Measurements from ENCODE around the gene PLD4.
"Not testable (repeated sequence)": the region's sequence is repeated elsewhere in the genome, so short reads cannot be mapped to it uniquely, and the experiment has no call there.

PLD4 gene

GRCh38 chr14:104900639-104901512 is 23.8 kb upstream of the PLD4 start:
- DNase-seq, result no peak

DNA sequence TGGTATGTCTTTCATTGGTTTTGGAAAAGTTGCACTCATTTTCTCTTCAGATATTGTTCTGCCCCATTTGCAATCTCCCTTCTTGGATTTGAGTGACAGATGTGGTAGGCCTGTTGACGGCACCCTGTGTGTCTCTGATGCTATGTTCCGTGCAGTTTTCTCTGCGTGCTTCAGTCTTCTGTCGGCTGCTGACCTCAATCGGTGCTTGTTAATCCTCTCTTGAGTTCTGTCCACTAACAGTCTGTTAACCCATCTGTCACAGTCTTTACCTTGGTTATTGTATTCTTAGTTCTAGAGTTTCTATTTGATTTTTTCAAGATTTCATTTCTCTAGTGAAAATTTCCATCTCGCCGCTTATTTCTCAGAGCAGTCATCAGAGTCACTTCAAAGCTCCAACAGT is 20.7 kb upstream of the PLD4 start:
- DNase-seq, result no peak

- DNase-seq, result not testable (repeated sequence)
Observed at GRCh38 chr14:104904650-104905578, 19.8 kb upstream of the PLD4 start.

DNA sequence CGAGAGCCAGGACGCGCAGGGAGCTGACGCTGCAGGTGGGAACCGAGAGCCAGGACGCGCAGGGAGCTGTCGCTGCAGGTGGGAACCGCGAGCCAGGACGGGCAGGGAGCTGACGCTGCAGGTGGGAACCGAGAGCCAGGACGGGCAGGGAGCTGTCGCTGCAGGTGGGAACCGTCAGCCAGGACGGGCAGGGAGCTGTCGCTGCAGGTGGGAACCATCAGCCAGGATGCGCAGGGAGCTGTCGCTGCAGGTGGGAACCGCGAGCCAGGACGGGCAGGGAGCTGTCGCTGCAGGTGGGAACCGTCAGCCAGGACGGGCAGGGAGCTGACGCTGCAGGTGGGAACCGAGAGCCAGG is 19.1 kb upstream of the PLD4 start:
- DNase-seq, result not testable (repeated sequence)

DNA sequence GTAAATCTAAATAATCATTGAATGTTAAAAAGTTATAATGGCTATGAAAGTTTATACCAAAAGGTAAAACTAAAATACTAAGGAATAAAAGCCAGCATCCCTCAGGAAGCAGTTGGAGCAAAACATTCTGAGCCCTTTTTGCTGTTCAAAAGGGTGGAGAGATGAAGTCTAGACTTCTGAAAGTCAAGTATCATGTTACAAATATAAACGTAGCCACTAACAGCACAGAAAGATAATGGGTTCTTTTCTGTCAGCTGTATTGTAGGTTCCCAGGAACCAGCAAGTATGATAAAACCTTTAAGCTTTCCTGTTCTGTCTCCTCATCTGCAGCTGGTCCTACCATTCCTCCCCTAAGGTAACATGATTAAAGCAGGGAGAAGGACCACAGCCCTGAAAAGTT is 16.4 kb upstream of the PLD4 start:
- no peak for DNase-seq

GRCh38 chr14:104912053-104912452 is 12.6 kb upstream of the PLD4 start:
- DNase-seq, result no peak

DNA sequence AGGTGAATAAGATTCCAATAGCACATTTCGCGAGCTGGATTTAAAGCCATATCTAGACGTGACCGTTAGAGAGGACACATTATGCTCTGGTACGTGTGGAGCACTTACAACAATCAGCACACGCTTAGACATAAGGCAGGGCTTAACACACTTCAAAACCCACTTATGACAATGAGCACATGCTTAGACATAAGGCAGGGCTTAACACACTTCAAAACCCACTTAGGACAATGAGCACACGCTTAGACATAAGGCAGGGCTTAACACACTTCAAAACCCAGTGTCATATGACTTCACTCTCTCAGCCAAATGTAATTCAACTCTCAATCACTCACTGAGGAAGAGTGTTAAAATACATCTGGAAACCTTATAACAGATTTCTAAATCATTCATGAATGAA is 11.2 kb upstream of the PLD4 start:
- DNase-seq, result no peak

GRCh38 chr14:104917116-104917515 is 7.6 kb upstream of the PLD4 start:
- no peak for DNase-seq

GRCh38 chr14:104917993-104918392 is 6.7 kb upstream of the PLD4 start:
- no peak for DNase-seq

GRCh38 chr14:104919152-104919992 is 5.3 kb upstream of the PLD4 start:
- not testable (repeated sequence) for DNase-seq

DNA sequence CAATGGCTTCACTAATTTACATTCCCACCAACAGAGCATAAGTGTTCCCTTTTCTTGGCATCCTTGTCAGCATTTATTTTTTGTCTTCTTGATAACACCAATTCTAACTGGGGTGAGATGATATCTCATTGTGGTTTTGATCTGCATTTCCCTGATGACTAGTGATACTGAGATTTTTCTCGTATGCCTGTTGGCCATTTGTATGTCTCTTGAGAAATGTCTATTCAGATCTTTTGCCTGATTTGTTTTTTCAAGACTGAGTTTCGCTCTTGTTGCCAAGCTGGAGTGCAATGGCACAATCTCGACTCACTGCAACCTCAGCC is 4.7 kb upstream of the PLD4 start:
- DNase-seq, result no peak

GRCh38 chr14:104923640-104924420 is 849 bp upstream of the PLD4 start:
- no peak for DNase-seq

- DNase-seq, result no peak
Observed at GRCh38 chr14:104925214-104925854, 655 bp downstream of the PLD4 start.

DNA sequence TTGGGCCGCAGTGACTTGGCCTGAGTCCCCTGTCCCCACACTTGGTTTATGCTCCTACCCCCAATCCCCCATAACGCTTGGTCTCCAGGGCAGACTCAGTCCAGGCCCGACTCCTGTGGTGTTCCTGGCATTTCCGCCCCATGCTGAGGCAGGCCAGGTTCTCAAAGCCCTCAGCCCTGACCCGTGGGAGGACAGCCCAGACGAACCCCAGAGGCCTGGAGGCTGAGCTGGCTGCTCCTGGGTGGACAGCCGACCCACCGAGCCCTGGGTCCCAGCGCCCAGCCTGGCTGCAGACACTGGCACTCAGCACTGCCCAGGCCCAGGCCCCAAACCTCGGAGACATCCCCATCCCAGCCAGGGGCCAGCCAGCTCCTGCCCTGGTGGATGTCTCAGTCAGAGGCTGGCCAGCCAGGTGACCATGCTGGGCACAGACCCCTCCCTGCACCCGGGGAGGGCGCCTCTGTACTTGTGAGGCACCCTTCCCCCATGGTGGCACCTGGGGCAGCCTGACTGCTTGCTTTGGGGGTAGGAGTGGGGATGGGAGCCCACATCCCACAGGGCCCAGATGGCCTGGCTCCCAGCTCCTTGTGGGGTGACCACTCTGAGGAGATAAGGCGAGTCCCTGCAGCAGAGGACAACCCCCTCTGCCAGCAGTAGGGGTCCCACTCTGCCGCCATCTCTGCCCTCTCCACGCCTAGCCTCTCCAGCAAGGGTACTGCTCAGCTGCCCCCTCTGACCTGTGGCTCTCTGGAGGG is 1.4 kb downstream of the PLD4 start:
- no peak for DNase-seq

DNA sequence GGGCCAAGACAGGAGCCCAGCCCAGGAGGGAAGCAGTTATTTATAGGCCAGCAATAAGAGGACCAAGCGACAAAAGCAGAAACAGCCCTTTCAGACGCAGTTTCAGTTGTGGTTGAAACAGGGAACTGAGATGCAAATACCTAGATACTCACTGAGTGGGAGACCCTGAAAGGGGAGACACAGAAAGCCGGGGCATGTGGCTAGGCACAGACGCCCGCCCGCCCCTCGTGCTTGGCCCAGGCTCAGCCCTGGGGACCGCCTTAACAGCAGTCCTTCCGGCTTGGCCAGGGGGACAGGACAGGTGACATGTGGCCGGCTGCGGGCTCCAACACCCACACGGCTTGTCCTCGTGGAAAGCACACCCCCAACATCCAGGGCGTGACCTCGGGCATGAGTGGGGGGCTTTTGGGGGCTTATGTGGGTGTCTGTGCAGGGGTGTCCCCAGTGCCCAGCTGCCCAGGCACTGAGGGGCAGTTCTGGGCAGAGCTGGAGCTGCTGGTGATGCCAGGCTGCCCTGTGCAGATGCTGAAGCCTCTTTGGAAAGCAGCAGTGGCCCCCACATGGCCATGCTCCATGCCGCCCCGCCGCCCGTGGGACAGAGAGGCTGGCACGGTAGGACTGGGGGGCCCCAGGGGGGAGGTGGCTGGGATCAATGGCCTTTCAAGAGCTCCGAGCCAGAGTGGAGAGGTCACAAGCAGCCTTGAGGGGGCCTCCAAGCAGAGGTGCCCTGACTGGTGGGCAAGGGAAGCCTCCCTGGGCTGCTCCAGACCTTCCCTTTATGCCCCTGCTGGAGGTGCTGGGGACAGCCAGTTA is 2.1 kb downstream of the PLD4 start:
- DNase-seq, result no peak

- no peak for DNase-seq
Observed at GRCh38 chr14:104927432-104927816, 2.7 kb downstream of the PLD4 start.

- no peak for DNase-seq
Observed at GRCh38 chr14:104927901-104928300, 3.2 kb downstream of the PLD4 start.

GRCh38 chr14:104928391-104929133 is 3.9 kb downstream of the PLD4 start:
- no peak for DNase-seq

Data from activated naive CD4-positive, alpha-beta T cell (primary cell).